Measurements from ENCODE around the gene HINT2. TPM values are rescaled to one million over a fixed set of nuclear protein-coding genes. Genes with fewer than 3 reads are reported as not detected.

HINT2 gene
- total RNA-seq, 1 experiment from 2014 or later, result 69.7 TPM

- H3K27ac ChIP-seq (ENCODE audit: low read length), result no peak overlapping the region
These were observed 21.8 kb upstream of the HINT2 start for GRCh38 chr9:35836595-35836994.

GRCh38 chr9:35835766-35836165 lies 20.9 kb upstream of the HINT2 start:
- H4K20me1 ChIP-seq (ENCODE audit: low read length), result no peaks in the 10 kb centered on the region
- H3K4me2 ChIP-seq (ENCODE audit: low read length), result no peak overlapping the region
- POLR2A ChIA-PET (ENCODE audit: unreplicated experiment), result no interaction called here
- intact Hi-C loops (cut with micrococcal nuclease), result no loop called here
- no peaks in the 10 kb centered on the region for H3K27me3 ChIP-seq (ENCODE audit: low read length)
- no peak overlapping the region for H2AFZ ChIP-seq (ENCODE audit: low read length)
- H3K9me2 ChIP-seq (replicated peaks; ENCODE audit: low read length), result no peaks in the 10 kb centered on the region
- no peaks in the 10 kb centered on the region for H3K9me3 ChIP-seq (ENCODE audit: low read length)
- BruUV-seq (replicated peaks), result no TSS peak
- no peak for ATAC-seq
- no peak for DNase-seq
- H3F3A ChIP-seq (ENCODE audit: low read length, unreplicated experiment), result no peaks in the 10 kb centered on the region
- no peak overlapping the region for H3K9ac ChIP-seq (ENCODE audit: low read length)
- H3K4me1 ChIP-seq (ENCODE audit: insufficient read depth, low read length), result peaks cover 32% of the 10 kb centered on the region
- H3K27ac ChIP-seq (ENCODE audit: low read length), result no peak overlapping the region
- TF ChIP-seq EZH2 (IDR thresholded peaks at IDR 0.05; ENCODE audit: low read length, unreplicated experiment) (no peak), CTCF (conservative IDR thresholded peaks at IDR 0.05; ENCODE audit: low read depth, low read length) (no peak), EZH2phosphoT487 (IDR thresholded peaks at IDR 0.05; ENCODE audit: borderline replicate concordance, low read length) (no peak)
- CTCF ChIA-PET, result interaction anchor here (0.6 kb wide), 1 partner anchor 47 kb away, joined by 4 read pairs; no protein-coding TSS in a partner anchor
- no peaks in the 10 kb centered on the region for H3K79me2 ChIP-seq (ENCODE audit: low read length)
- no peaks in the 10 kb centered on the region for H3K36me3 ChIP-seq (ENCODE audit: low read depth, low read length)
- no peak overlapping the region for H3K4me3 ChIP-seq (ENCODE audit: low read length)

More at GRCh38 chr9:35836595-35836994, 21.8 kb upstream of the HINT2 start:
- Histone ChIP-seq H3K79me2 (ENCODE audit: low read length) (no peaks in the 10 kb centered on the region), H3K4me1 (ENCODE audit: insufficient read depth, low read length) (peaks cover 32% of the 10 kb centered on the region), H3K4me3 (ENCODE audit: low read length) (no peak overlapping the region), H2AFZ (ENCODE audit: low read length) (no peak overlapping the region), H3K9me2 (replicated peaks; ENCODE audit: low read length) (no peaks in the 10 kb centered on the region), H3K9ac (ENCODE audit: low read length) (no peak overlapping the region), H3K36me3 (ENCODE audit: low read depth, low read length) (no peaks in the 10 kb centered on the region), H3F3A (ENCODE audit: low read length, unreplicated experiment) (no peaks in the 10 kb centered on the region), H3K9me3 (ENCODE audit: low read length) (no peaks in the 10 kb centered on the region), H3K4me2 (ENCODE audit: low read length) (no peak overlapping the region), H4K20me1 (ENCODE audit: low read length) (no peaks in the 10 kb centered on the region), H3K27me3 (ENCODE audit: low read length) (no peaks in the 10 kb centered on the region)
- ATAC-seq (no peak), DNase-seq (no peak)
- POLR2A ChIA-PET (ENCODE audit: unreplicated experiment), result no interaction called here
- intact Hi-C loops (cut with micrococcal nuclease), result no loop called here
- no peak for TF ChIP-seq EZH2 (IDR thresholded peaks at IDR 0.05; ENCODE audit: low read length, unreplicated experiment)
- no peak for TF ChIP-seq CTCF (conservative IDR thresholded peaks at IDR 0.05; ENCODE audit: low read depth, low read length)
- no peak for TF ChIP-seq EZH2phosphoT487 (IDR thresholded peaks at IDR 0.05; ENCODE audit: borderline replicate concordance, low read length)
- CTCF ChIA-PET, result no interaction called here
- no TSS peak for BruUV-seq (replicated peaks)

- H4K20me1 ChIP-seq (ENCODE audit: low read length), result no peaks in the 10 kb centered on the region
- no peaks in the 10 kb centered on the region for H3F3A ChIP-seq (ENCODE audit: low read length, unreplicated experiment)
- ATAC-seq (no peak), DNase-seq (peak; percentile 22)
- H3K9ac ChIP-seq (ENCODE audit: low read length), result no peak overlapping the region
- no peak overlapping the region for H3K4me2 ChIP-seq (ENCODE audit: low read length)
- no peak overlapping the region for H2AFZ ChIP-seq (ENCODE audit: low read length)
- TF ChIP-seq CTCF (conservative IDR thresholded peaks at IDR 0.05; ENCODE audit: low read depth, low read length), result peak; percentile 48; the same call in 1 of the 2 replicates
- TF ChIP-seq EZH2 (IDR thresholded peaks at IDR 0.05; ENCODE audit: low read length, unreplicated experiment), result no peak
- BruUV-seq (replicated peaks), result no TSS peak
- intact Hi-C loops (cut with micrococcal nuclease), result no loop called here
- ChIA-PET CTCF (interaction anchor here (0.6 kb wide), 1 partner anchor 47 kb away, joined by 4 read pairs; no protein-coding TSS in a partner anchor), POLR2A (ENCODE audit: unreplicated experiment) (no interaction called here)
- H3K4me1 ChIP-seq (ENCODE audit: insufficient read depth, low read length), result peaks cover 32% of the 10 kb centered on the region
- H3K9me3 ChIP-seq (ENCODE audit: low read length), result no peaks in the 10 kb centered on the region
- H3K27ac ChIP-seq (ENCODE audit: low read length), result no peak overlapping the region
- H3K4me3 ChIP-seq (ENCODE audit: low read length), result no peak overlapping the region
- no peaks in the 10 kb centered on the region for H3K27me3 ChIP-seq (ENCODE audit: low read length)
- no peaks in the 10 kb centered on the region for H3K36me3 ChIP-seq (ENCODE audit: low read depth, low read length)
- no peaks in the 10 kb centered on the region for H3K9me2 ChIP-seq (replicated peaks; ENCODE audit: low read length)
- no peaks in the 10 kb centered on the region for H3K79me2 ChIP-seq (ENCODE audit: low read length)
These were observed 20.4 kb upstream of the HINT2 start for GRCh38 chr9:35835216-35835632.
